Stimulated activated CD8-positive, alpha-beta memory T cell treated with anti-CD3 and anti-CD28 coated beads, Interleukin-7, amount 100 ng/mL, for 48 hours (primary cell): ENCODE results near the gene PNKD.
A peak's percentile ranks its signal among the peaks of the same experiment; 100 is the strongest.
"Not testable (repeated sequence)": the region's sequence is repeated elsewhere in the genome, so short reads cannot be mapped to it uniquely, and the experiment has no call there.

ENCODE experiments used
- DNase-seq, 2 donors: peaks; one replicate each; pipeline ENCODE4 v3.0.0-alpha.2; 2020; ENCODE audit warnings: low read depth in 1 of 2; ENCODE audit errors: extremely low read depth in 1 of 2

Gene PNKD

DNA sequence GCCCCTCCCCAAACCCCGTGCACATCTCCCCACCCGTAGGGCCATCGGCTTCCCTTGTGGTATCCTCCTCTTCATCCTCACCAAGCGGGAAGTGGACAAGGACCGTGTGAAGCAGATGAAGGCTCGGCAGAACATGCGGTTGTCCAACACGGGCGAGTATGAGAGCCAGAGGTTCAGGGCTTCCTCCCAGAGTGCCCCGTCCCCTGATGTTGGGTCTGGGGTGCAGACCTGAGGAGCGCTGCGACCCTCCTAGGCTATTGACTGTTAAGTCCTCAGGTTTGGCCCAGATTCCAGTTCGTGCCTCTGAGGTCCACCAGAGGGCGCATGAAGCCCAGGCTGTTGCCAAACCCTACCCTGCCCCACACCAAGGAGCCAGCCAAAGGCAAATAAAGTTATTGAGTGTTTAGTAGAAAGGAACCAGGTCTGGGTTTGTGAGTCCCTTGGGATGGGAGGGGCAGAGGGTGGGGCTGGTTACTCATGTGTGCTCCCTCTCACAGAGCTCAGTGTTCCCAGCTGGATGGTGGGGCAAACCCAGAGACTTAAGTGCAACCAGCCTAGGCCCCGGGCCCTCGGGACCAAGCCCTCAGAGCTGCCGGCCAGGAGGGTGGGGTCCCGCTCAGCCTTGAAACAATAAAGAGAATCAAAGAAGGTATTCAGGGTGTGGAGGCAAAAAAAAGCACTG lies 2.4 kb downstream of the PNKD start:
- peak; percentile 43 to 57 for DNase-seq

DNA sequence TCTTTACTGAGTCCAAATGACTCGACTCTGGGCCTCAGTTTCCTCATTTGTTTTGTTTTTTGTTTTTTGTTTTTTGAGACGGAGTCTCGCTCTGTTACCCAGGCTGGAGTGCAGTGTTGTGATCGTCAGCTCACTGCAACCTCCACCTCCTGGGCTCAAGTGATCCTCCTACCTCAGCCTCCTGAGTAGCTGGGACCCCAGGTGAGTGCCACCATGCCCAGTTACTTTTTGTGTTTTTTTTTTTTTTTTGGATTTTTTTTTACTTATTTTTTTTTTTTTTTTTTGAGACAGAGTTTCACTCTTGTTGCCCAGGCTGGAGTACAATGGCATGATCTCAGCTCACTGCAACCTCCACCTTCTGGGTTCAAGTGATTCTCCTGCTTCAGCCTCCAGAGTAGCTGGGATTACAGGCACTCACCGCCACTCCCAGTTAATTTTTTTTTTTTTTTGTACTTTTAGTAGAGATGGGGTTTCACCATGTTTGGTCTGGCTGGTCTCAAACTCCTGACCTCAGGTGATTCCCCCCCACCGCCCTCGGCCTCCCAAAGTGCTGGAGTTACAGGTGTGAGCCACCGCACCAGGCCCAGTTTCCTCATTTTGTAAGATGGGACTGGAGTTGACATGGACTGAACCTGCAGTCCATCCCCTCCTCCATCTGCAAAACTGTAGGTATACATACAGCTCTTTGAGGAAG lies 3.0 kb downstream of the PNKD start:
- DNase-seq, result not testable (repeated sequence)

DNA sequence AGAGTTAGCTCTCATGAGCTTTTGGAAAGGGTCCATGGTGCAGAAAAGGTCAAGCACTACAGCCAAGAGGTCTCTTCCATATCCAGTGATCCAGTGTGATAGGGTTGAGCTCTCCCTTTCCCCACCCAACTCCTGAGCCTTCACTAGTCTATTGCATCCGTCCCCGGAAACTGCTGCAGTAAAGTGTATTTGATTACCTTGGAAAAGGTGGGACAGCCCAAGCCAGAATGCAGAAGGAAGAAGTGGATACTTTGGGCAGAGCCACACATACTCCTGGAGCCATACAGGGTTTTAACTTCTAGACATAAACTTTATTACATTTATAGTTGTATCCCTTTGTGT lies 3.6 kb downstream of the PNKD start:
- DNase-seq, result no peak

DNA sequence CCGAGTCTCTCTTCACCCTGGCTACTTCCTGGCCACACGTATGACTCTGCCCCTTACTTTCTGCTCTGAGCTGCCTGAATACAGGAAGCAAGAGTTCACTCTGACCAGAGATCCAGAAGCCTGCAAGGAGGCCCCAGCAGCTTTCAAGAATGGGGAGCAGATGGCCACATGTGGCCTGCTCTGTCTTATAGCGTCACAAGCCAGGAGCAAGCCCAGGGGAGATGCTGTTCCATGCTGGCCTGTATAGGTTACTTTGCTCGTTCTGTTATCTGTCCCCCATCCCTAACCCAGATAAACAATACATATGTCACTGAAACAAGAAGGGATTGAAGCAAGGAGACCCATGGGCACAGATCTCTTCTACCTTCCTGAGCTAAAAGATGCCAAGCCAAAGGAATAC lies 4.3 kb downstream of the PNKD start:
- DNase-seq, result no peak

DNA sequence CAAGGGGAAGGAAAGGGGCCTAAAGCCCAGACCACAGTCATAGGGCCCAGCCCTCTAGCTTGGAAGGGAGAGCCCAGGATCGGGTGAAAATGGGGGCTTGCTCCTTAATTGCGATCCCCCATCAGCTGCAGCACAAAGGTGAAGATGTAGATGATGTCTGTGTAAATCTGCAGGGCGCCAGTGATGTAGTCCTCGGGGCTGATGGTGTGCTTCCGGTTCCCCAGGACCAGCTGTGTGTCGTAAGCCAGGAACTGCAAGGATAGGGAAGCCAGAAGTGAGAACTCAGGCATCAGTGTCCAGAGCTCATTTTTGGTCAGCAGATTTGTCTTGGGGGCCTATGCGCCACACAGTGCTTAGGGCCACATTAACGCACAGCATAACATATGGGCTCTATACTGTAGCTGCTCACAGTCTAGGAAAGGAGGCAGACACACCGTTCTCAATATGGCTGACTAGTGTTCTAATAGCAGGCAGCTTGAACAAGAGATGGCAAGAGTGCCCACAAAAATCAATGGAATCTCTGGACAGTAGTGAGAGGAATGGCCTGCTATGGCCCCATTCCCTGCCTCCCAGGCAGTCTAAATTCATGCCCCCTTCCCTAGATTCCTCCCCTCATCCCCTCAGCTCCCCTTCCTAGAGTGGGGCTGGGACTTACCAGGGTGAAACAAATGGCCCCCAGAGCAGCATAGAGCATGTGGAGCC lies 5.2 kb downstream of the PNKD start:
- no peak for DNase-seq

DNA sequence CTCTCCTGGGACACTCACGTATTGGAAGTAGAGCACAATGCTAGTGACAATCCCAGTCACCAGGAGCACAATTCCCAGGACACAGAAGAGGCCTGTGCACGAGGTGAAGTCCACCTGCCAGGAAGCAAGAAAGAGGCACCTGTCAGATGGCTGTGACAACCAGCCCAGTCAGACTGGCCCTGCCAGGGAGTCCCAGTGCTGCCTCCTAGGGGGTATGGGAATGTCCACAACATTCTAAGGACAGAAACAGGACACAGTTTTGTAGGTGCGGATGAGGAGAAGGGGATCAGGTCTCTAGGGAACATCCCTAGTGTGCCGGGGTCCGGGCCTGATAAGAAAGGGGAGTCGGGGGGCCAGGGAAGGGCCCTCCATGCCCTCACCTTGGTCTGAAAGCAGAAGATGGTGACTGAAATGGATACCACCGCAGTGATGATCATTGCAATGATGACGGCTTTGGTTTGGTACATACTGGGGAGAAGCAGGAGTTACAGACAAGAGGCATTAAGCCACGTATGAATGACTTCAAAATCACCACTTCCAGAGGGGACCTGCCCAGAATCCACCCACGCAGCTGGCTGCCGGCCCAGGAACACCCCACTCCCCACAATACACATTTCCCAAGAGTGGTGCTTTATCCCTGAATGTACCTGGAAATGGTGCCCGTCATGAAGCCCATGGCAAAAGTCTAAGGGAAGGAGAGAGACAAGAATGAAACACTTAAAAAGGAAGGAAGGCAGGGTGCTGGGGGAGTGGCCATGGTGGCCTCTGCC lies 6.9 kb downstream of the PNKD start:
- no peak for DNase-seq

DNA sequence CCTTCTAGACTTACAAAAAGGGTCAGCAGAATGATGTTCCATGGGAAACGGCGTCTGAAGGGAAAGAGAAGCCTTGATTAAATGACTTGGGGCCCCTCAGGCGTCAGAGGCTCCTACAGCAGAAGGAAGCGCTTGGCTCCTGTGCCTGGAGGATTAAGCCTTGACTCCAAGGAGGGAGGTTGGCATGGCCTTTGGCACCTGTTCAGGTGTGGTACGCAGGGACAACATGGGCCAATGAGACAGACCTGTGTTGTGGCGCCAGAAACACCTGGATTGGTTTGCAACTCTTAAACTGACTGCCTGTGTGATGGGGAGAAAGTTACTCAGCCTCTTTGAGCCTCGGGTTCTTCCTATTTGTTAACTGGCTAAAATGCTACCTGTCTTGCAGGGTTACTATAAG lies 7.6 kb downstream of the PNKD start:
- no peak for DNase-seq

DNA sequence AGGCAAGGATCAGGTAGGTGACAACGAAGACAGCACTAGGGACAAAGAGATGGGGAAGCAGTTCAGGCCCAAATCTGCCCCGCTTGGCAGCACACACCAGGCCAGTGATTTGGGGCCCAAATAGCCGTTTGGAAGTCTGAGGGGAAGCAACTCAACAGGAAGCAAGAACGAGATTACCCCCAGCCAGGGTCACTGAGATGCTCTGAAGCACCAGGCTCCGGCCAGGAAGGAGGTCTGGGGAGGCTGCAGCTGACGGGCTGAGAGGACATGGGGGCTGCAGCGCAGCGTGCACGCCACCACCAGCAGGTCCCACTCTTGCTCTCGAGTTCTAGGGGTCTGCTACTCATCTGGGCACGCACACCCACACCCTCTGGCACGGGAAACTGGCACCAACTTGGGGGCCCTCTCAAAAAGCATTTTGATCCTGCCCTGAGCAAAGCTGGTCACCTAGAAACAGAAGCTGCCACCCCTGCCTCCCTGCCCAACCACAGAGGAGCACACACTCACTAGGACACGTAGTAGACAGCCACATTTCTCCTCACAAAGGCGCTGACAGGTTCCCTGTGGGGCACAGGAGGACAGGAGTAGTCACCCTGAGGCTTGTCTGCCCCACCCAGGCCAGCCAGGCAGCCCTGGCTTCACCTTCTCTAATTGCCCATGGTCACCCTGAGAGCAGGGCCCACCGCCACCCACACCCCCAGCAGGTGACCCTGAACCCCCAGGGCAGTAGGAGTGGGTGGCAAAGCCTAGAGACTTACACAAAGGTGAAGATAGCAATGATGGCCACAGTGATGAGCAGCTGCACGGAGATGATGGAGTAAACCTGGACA lies 8.4 kb downstream of the PNKD start:
- DNase-seq, result no peak

DNA sequence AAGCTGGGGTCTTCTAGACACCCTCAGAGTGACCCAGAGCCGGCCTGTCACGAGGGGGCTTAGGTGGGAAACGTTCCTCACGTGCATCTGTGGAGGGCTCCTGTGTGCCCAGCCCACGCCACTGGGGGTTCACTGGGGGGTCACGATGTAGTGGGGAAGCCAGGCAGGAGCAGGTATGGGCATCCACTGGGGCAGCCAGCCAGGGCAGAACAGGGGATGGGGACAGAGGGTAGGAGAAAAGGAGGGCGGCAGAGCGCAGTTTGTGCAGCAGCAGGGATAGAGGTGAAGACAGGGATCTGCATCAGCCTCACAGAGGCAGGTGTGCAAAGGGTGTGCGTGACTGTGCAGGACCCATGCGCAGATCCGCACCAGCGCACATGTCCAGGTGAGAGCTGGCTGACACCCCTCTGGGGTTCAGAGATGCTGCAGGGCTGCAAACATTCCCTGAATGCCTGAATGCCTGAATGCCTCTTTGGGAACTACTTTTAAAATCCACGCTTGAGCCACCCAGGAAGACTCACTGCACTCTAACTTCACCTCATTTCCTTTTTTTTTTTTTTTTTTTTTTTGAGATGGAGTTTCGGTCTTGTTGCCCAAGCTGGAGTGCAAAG lies 10.0 kb downstream of the PNKD start:
- no peak for DNase-seq

DNA sequence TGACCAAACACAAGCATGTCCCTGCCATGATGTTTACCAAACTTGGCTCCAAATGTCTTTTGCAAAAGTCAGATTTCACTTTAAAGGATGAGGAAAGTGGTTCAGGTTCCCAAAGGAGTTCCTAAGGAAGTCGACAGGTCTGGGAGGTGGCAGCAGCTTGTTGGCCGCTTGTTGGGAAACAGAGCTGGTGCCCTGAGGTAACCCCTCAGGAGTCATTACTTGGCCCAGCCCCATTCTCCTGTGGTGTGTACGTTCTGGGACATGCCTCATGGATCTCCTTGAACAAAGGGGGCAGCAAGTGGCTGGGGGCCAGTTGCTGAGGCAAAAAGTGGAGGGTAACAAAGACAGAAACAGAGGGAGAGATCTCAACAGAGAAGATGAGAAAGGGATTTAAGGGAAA lies 11.1 kb downstream of the PNKD start:
- DNase-seq, result no peak

DNA sequence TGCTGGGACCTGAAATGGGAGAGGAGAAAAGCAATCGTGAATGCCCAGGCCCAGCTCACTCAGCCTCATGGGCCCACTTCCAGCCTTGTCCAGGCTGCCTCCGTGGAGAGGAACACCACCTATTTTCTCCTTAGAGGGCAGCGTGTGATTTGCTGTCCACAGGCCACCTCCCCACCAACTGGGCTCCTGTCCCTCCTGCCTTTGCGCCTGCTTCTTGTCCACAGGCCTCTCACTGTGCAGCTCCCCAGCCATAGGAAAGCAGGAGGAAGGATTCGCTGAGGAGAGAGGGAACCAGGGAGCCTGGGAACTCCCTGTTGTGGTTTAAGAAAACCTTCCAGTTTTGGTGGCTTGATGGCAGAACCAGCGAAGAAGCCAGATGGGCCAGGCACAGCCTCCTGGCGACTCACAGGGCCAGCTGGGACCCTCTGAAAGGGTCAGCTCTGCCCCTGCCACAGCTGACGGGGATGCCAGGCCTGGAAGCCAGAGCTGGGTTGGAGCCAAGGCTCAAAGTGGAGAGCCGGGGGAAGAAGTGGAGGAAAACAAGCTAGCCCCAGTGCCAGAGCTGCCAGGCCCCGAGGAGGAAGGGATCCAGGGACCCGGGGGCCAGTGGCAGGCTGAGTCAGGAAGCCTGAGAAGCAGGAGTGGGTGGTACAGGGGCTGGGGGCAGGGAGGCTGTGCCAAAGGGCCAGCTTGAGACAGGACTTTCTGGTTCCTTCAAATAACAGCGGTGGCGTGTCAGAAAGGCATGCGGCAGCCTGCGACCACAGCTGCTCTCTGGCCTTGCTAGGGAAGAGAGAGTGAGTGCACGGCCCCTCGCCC lies 12.1 kb downstream of the PNKD start:
- no peak for DNase-seq

DNA sequence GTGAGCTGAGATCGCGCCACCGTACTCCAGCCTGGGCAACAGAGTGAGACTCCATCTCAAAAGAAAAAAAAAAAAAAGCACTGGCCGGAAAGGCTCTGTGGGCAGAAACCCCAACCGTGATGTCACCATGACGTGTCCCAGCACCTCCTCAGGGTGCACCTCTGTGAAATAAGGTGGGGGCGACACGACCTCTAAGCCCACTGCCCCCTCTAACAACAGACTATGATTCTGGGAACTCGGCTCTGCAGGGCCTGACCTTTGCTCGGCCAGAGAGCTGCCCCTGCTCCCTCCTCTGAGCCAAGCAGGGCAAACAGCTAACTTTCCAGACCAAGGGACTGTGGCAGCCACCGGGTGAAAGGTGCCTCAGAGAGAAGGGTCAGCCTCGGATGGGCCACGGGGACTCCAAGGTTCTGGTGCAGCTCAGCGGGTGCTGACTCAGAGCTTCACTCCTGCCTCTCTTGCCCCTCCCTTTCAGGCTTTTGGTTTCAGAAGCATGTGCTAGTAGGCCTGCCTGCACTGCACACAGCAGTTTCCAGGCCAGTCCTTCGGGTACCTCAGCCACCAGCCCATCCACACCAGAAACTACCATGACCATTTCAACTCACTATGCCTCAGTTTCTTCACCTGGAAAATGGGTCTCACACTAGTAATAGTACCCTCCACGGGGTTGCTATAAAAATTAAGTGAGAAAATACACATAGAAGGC lies 13.9 kb downstream of the PNKD start:
- peak; percentile 36 to 62 for DNase-seq

DNA sequence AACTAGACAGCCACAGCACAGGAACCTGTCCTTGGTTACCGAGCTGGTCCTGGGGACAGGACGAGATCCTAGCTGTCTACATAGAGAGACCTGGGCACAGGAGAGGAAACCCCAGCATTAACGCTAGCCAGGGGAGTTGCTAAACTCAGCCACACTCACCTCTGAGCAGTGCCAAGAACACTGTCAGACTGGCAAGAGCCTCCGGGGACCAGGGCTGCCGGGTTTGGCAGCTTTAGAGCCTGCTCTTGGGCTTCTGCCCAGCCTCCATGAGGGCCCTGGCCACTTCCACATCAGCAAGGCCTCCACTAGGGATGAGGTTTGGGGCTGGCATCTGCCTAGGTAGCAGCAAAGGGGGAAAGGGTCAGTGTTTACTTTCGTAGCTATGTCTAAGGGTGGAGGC lies 15.3 kb downstream of the PNKD start:
- DNase-seq, result no peak

DNA sequence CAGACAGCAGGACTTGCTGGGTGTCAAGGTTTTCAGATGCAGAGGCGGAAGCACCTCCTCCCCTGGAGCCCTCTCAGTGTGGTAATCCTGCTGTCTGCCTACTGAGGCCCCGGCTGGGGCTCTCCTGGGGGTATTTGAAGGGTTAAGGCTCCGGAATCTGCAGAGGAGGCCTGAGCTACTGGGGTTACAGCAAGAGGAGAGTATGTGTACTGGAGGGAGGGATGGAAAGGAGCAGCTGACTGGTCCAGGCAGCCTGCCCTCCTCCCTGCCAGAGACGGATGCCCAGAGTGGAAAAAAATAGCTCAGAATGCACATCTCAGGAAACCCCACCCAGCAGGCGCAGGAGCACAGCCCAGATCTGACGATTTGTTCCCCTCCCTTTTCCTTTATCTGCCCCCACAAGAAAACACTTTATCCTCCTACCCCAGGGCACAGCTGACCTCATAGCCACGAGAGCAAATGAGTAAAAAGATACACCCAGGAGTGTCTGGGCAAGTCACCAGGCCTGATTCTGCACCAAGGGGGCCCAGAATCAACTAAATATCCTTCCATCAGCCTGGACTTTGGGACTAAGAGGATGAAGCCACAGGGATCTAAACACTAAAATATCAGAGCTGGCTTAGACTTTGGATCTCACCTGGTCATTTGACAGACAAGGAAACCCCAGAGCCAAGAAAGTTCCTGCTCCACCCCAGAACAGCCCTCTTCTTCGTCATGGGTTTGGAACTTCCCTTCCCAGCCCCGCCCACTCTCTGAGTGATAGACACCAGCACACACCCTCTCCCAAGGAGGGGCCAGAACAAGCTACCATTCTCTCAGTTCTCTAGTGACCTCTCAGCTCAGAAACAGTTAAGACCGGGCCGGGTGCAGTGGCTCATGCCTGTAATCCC lies 16.5 kb downstream of the PNKD start:
- peak; percentile 64 to 82 for DNase-seq

DNA sequence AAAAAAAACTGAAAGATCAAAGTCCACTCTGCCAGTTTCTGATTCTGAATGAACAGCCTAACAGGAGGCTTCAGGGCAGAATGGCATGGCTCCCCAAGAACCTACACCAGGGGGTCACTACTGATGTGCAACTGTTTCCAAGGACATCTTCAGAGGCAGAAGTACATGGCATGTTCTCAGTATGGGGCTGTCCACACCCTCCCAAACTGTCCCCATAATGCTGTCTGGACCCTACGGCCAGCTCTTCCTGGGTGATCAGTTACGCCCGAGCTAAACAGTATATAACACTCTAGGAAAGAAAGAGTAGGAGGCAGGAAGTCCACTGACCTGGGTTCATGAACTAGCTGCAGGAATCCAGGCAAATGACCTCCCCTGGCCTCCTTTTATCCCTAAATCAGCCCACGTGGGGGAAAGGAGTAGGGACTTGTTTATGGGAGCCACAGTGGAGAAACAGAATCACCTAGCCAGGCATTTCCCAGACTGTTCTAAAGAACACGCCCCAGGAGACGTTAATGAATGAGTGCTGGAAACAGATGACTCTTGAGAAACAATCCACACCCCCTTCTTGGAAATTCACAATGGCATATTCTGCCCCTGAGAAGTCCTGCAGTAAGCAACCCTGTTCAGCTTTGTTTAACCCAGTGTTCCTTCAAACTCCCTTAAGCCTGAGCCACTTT lies 19.5 kb downstream of the PNKD start:
- no peak for DNase-seq

DNA sequence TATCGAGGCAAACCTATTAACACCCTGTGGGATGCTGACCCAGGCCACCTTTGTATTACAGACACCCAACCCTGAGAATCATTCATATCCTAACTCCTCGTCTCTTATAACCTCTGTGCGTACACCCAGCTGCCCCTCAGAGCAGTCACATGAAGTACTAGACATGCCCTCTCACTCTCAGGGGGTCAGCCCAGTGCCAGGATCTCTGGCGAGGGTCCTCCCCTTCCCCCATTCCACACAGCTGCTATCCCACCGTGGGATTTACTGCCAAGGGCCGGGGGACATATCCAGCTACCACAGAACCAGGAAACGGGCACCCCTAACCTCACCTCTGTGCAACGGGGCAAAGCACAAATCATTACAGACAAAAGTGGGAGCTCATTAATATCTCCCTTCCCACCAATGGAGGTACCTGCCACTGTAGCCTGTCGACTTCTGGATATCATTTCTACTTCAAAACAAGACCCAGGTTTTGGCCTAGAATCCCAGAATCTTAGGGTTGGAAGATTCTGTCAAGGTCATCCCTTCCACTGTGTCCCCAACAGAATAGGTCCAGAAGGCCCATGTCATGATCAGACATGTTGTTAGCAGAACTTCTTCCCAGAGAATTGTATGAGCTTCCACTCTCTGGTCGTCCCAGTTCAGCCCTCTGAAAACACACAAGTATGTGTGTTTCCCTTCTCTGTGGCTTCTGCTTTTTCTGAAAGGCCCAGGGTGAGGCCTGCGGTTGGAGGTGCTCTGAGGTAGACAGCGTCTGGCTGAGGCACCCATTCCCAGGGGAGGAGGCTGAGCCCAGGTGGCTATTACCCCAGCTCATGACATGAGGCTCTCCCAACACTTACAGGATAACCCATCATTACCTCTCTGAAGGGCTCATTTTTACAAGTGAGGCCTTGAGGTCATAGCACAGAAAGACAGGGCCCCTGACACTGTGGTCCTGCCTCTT lies 20.3 kb downstream of the PNKD start:
- no peak for DNase-seq
